Measurements from ENCODE around the gene SPSB2.

SPSB2 gene

GRCh38 chr12:6853626-6854025 lies 19.5 kb downstream of the SPSB2 start:
- ATAC-seq = no peak
- Mint-ChIP-seq H3K27me3 (no peaks in the 10 kb centered on the region), H3K9me3 (no peaks in the 10 kb centered on the region), H3K4me1 (peaks cover 40% of the 10 kb centered on the region), H3K4me3 (peak overlapping the region; percentile 89), H3K36me3 (ENCODE audit: low read depth) (peaks cover 41% of the 10 kb centered on the region), H3K27ac (peak overlapping the region; percentile 96)
- no peak for DNase-seq

GRCh38 chr12:6852651-6853354 lies 20.3 kb downstream of the SPSB2 start:
- peak; percentile 69 for DNase-seq
- peaks cover 40% of the 10 kb centered on the region for H3K36me3 Mint-ChIP-seq (ENCODE audit: low read depth)
- ATAC-seq = peak; percentile 13
- peak overlapping the region; percentile 96 for H3K27ac Mint-ChIP-seq
- no peaks in the 10 kb centered on the region for H3K27me3 Mint-ChIP-seq
- H3K9me3 Mint-ChIP-seq = no peaks in the 10 kb centered on the region
- H3K4me1 Mint-ChIP-seq = peaks cover 42% of the 10 kb centered on the region
- peak overlapping the region; percentile 89 for H3K4me3 Mint-ChIP-seq

GRCh38 chr12:6851921-6852650 lies 21.0 kb downstream of the SPSB2 start, which contains the start of gene USP5:
Gene USP5 (plus strand): TSS chr12:6852150. CDS start chr12:6852180, 30 bp downstream.
- Mint-ChIP-seq H3K36me3 (ENCODE audit: low read depth) (peaks cover 40% of the 10 kb centered on the region), H3K9me3 (no peaks in the 10 kb centered on the region), H3K4me1 (peaks cover 42% of the 10 kb centered on the region), H3K4me3 (peak within 1 kb of the TSS; percentile 89), H3K27ac (peak within 1 kb of the TSS; percentile 96), H3K27me3 (no peaks in the 10 kb centered on the region)
- ATAC-seq (peak; percentile 89), DNase-seq (peak; percentile 97)

GRCh38 chr12:6851153-6851920 lies 21.8 kb downstream of the SPSB2 start, which contains the start of gene CDCA3:
Gene CDCA3 (minus strand): TSS chr12:6851286. CDS start chr12:6850952, 334 bp downstream.
- Mint-ChIP-seq H3K4me1 (peaks cover 42% of the 10 kb centered on the region), H3K4me3 (peak within 1 kb of the TSS; percentile 89), H3K27ac (peak within 1 kb of the TSS; percentile 96), H3K36me3 (ENCODE audit: low read depth) (peaks cover 36% of the 10 kb centered on the region), H3K27me3 (no peaks in the 10 kb centered on the region), H3K9me3 (no peaks in the 10 kb centered on the region)
- DNase-seq (peak; percentile 95), ATAC-seq (peak; percentile 63)

- Mint-ChIP-seq H3K27me3 (no peaks in the 10 kb centered on the region), H3K4me3 (peak overlapping the region; percentile 89), H3K36me3 (ENCODE audit: low read depth) (peaks cover 34% of the 10 kb centered on the region), H3K27ac (peak overlapping the region; percentile 96), H3K4me1 (peaks cover 42% of the 10 kb centered on the region), H3K9me3 (no peaks in the 10 kb centered on the region)
- no peak for DNase-seq
- ATAC-seq = no peak
Observed at GRCh38 chr12:6850796-6851152, 22.3 kb downstream of the SPSB2 start.

DNA sequence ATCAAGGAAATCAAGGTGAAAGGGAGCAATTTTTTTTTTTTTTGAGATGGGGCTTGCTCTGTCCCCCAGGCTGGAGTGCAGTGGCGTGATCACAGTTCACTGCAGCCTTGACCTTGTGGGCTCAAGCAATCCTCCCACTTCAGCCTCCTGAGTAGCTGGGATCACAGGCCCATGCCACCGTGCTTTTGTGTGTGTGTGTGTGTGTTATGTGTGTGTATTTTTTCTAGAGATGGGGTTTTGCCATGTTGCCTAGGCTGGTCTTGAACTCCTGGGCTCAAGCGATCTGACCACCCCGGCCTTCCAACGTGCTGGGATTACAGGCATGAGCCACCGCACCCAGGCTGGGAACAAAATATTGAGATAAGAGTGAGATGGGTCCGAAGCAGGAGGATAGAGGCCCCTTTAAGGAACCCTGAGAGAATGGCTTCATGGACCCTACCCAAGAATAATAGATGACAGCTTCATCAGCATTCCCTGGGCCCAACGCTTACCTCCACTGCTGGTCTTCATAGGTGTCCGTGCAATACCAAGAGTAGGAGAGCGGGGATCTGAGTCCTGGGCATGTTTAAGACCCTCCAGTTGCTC lies 23.0 kb downstream of the SPSB2 start:
- ATAC-seq (no peak), DNase-seq (no peak)
- Mint-ChIP-seq H3K36me3 (ENCODE audit: low read depth) (peaks cover 31% of the 10 kb centered on the region), H3K27me3 (no peaks in the 10 kb centered on the region), H3K27ac (no peak overlapping the region), H3K4me1 (peaks cover 42% of the 10 kb centered on the region), H3K9me3 (no peaks in the 10 kb centered on the region), H3K4me3 (peak overlapping the region; percentile 89)

GRCh38 chr12:6849427-6849826 lies 23.7 kb downstream of the SPSB2 start:
- Mint-ChIP-seq H3K4me3 (peak overlapping the region; percentile 89), H3K4me1 (peaks cover 36% of the 10 kb centered on the region), H3K9me3 (no peaks in the 10 kb centered on the region), H3K27ac (no peak overlapping the region), H3K36me3 (ENCODE audit: low read depth) (peaks cover 31% of the 10 kb centered on the region), H3K27me3 (no peaks in the 10 kb centered on the region)
- no peak for DNase-seq
- ATAC-seq = no peak

GRCh38 chr12:6847676-6848075 lies 25.4 kb downstream of the SPSB2 start:
- Mint-ChIP-seq H3K27me3 (no peaks in the 10 kb centered on the region), H3K9me3 (no peaks in the 10 kb centered on the region), H3K4me3 (no peak overlapping the region), H3K4me1 (peaks cover 20% of the 10 kb centered on the region), H3K36me3 (ENCODE audit: low read depth) (peaks cover 23% of the 10 kb centered on the region), H3K27ac (no peak overlapping the region)
- no peak for DNase-seq
- ATAC-seq = no peak

GRCh38 chr12:6846316-6846869 lies 26.7 kb downstream of the SPSB2 start:
- peaks cover 23% of the 10 kb centered on the region for H3K36me3 Mint-ChIP-seq (ENCODE audit: low read depth)
- no peak overlapping the region for H3K27ac Mint-ChIP-seq

DNA sequence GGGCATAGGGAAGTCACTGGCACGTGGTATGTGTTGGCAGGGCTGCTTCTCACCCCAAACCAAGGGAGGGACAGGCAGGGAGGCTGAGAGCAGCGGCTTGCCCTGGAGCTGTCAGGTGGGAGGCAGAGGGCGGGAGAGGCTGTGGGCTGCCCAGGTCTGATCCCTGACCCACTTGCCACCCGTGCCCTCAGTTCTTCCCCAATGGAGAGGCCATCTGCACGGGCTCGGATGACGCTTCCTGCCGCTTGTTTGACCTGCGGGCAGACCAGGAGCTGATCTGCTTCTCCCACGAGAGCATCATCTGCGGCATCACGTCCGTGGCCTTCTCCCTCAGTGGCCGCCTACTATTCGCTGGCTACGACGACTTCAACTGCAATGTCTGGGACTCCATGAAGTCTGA lies 27.7 kb downstream of the SPSB2 start:
- Mint-ChIP-seq H3K9me3 (no peaks in the 10 kb centered on the region), H3K4me3 (no peak overlapping the region)

More at GRCh38 chr12:6846316-6846869, 26.7 kb downstream of the SPSB2 start:
- Mint-ChIP-seq H3K4me3 (no peak overlapping the region), H3K27me3 (no peaks in the 10 kb centered on the region), H3K4me1 (peaks cover 20% of the 10 kb centered on the region), H3K9me3 (no peaks in the 10 kb centered on the region)
- ATAC-seq (no peak), DNase-seq (no peak)

GRCh38 chr12:6843118-6843902 lies 29.8 kb downstream of the SPSB2 start:
- Mint-ChIP-seq H3K9me3 (no peaks in the 10 kb centered on the region), H3K4me3 (no peak overlapping the region), H3K27ac (no peak overlapping the region), H3K27me3 (no peaks in the 10 kb centered on the region), H3K4me1 (peaks cover 2% of the 10 kb centered on the region), H3K36me3 (ENCODE audit: low read depth) (peaks cover 9% of the 10 kb centered on the region)
- peak; percentile 16 for ATAC-seq
- no peak for DNase-seq

More for the DNA sequence above, 27.7 kb downstream of the SPSB2 start:
- Mint-ChIP-seq H3K36me3 (ENCODE audit: low read depth) (peaks cover 20% of the 10 kb centered on the region), H3K27me3 (no peaks in the 10 kb centered on the region), H3K27ac (no peak overlapping the region), H3K4me1 (peaks cover 15% of the 10 kb centered on the region)
- DNase-seq (no peak), ATAC-seq (no peak)

DNA sequence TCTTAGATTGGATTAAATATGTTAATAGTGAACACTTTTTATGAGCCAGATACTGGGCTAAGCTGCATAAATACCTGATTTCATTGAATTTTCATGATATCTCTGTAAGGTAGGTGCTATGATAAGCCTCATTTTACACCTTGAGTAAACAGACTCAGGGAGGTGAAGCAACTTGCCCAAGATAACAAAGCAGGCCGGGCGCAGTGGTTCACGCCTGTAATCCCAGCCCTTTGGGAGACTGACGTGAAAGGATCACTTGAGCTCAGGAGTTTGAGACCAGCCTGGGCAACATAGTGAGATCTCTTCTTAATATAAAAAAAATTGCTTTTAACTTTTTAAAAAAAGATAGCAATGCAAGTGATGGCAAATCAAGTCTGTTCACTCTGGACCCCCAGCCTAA lies 31.0 kb downstream of the SPSB2 start:
- Mint-ChIP-seq H3K27ac (no peak overlapping the region), H3K4me3 (no peak overlapping the region), H3K9me3 (no peaks in the 10 kb centered on the region), H3K4me1 (no peaks in the 10 kb centered on the region), H3K27me3 (no peaks in the 10 kb centered on the region), H3K36me3 (ENCODE audit: low read depth) (no peaks in the 10 kb centered on the region)
- DNase-seq = no peak
- no peak for ATAC-seq

- Mint-ChIP-seq H3K9me3 (no peaks in the 10 kb centered on the region), H3K36me3 (ENCODE audit: low read depth) (no peaks in the 10 kb centered on the region), H3K4me1 (no peaks in the 10 kb centered on the region), H3K4me3 (no peak within 1 kb of the TSS), H3K27ac (no peak within 1 kb of the TSS), H3K27me3 (no peaks in the 10 kb centered on the region)
- no peak for ATAC-seq
- no peak for DNase-seq
Observed at GRCh38 chr12:6840761-6841515, 32.2 kb downstream of the SPSB2 start, which contains the start of gene GNB3. Gene GNB3 (plus strand): TSS chr12:6840925. CDS start chr12:6841288, 363 bp downstream.
